IPS-18a (cell line): ENCODE results near the gene C1orf21.

Source experiments
- H3K27ac ChIP-seq: one replicate; pipeline ENCODE4 v1.5.1; 2013; ENCODE audit warnings: low read length
- H3K27me3 ChIP-seq: one replicate; pipeline ENCODE4 v1.6.1; 2013; ENCODE audit warnings: mild to moderate bottlenecking, low read length; ENCODE audit not compliant: control insufficient read depth, insufficient read depth
- H3K36me3 ChIP-seq: one replicate; pipeline ENCODE4 v1.6.1; 2013; ENCODE audit warnings: low read depth, low read length; ENCODE audit not compliant: control insufficient read depth
- H3K4me1 ChIP-seq: one replicate; pipeline ENCODE4 v1.6.1; 2013; ENCODE audit warnings: low read depth, low read length; ENCODE audit not compliant: control insufficient read depth
- H3K4me3 ChIP-seq: one replicate; pipeline ENCODE4 v1.5.1; 2013; ENCODE audit warnings: low read length
- H3K9ac ChIP-seq: one replicate; pipeline ENCODE4 v1.6.1; 2013; ENCODE audit warnings: mild to moderate bottlenecking, low read length, moderate library complexity
- H3K9me3 ChIP-seq: one replicate; pipeline ENCODE4 v1.6.1; 2013; ENCODE audit warnings: low read depth, low read length; ENCODE audit not compliant: control insufficient read depth

Gene C1orf21

DNA sequence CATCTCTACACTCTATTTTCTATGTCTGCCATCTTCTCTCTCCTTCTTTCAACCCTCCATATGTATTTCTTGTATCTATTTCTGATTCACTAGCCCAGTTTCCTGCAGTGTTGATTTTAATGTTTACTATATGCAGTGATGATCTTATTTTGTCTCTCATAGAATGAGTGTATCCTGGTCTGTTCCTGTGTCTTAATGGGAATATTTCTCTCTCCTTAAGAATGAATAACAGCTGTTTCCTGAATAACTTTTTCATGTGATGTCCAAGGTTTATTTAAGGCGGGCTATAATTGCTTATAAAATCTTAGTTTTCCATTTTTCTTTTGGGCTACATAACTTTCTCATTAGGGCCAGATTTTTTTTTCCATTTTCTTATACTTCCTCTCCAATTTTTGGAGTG is 144.5 kb downstream of the C1orf21 start:
- H3K9me3 ChIP-seq: no peaks in the 10 kb centered on the region
- no peak overlapping the region for H3K9ac ChIP-seq
- no peak overlapping the region for H3K4me3 ChIP-seq
- no peaks in the 10 kb centered on the region for H3K27me3 ChIP-seq
- H3K27ac ChIP-seq: no peak overlapping the region
- H3K4me1 ChIP-seq: no peaks in the 10 kb centered on the region
- no peaks in the 10 kb centered on the region for H3K36me3 ChIP-seq

DNA sequence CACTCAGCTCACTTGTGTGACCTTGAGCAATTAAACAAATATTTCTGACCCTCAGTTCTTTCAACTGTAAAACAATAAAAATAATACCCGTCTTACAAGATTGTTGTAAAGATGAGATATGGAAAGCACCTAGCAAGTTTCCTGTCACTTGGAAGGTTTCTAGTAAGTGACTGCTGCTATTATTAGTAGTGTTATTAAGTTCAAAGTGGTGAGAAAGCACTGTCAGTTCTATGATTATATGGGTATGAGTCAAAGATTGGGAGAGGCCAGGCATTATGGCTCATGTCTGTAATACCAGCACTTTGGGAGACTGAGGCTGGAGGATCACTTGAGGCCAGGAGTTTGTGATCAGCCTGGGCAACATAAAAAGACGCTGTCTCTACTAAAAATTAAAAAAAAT is 145.4 kb downstream of the C1orf21 start:
- Histone ChIP-seq H3K27ac (no peak overlapping the region), H3K27me3 (no peaks in the 10 kb centered on the region), H3K4me1 (no peaks in the 10 kb centered on the region), H3K9ac (no peak overlapping the region), H3K9me3 (no peaks in the 10 kb centered on the region), H3K4me3 (no peak overlapping the region), H3K36me3 (no peaks in the 10 kb centered on the region)

DNA sequence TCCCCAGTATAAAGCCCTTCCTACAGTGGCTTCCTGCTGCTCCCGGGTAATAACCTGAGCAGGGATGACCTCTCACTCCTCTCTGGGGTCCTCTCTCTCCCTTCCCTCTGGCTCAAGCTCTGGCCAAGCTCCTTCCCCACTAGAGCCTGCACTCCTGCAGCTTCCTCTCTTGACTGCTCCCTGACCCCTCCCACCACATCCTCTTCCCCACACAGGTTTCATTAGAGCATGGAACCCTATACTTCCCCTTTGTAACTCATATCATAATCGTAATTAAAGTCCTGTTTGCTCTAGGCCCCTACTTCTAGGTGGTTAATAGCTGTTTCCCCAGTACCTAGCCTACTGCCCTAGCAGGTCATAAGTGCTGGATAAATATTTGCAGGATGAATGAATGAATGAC is 146.2 kb downstream of the C1orf21 start:
- no peaks in the 10 kb centered on the region for H3K36me3 ChIP-seq
- H3K4me1 ChIP-seq: no peaks in the 10 kb centered on the region
- no peak overlapping the region for H3K4me3 ChIP-seq
- H3K9ac ChIP-seq: no peak overlapping the region
- no peaks in the 10 kb centered on the region for H3K9me3 ChIP-seq
- H3K27me3 ChIP-seq: no peaks in the 10 kb centered on the region
- H3K27ac ChIP-seq: no peak overlapping the region

DNA sequence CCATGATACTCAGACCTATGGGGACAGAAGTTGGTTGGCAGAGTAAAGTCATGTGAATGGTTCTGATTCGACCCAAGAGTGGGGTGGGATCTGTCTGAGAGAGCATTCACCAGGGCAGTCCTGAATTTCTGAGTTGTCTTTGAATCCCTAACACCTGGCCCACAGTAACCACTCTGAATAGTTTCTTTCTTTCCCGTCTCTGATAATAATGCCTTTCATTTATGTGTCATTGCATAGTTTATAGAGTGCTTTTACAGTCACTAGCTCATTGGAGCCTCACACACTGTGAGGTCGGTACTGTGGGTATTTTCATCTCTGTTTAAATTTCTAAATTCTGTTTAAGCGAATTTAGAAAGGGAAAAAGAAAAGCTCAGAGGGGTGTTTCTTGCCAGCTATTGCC is 147.1 kb downstream of the C1orf21 start:
- Histone ChIP-seq H3K27me3 (no peaks in the 10 kb centered on the region), H3K9me3 (peaks cover 3% of the 10 kb centered on the region), H3K36me3 (no peaks in the 10 kb centered on the region), H3K27ac (no peak overlapping the region), H3K9ac (no peak overlapping the region), H3K4me3 (no peak overlapping the region), H3K4me1 (no peaks in the 10 kb centered on the region)

DNA sequence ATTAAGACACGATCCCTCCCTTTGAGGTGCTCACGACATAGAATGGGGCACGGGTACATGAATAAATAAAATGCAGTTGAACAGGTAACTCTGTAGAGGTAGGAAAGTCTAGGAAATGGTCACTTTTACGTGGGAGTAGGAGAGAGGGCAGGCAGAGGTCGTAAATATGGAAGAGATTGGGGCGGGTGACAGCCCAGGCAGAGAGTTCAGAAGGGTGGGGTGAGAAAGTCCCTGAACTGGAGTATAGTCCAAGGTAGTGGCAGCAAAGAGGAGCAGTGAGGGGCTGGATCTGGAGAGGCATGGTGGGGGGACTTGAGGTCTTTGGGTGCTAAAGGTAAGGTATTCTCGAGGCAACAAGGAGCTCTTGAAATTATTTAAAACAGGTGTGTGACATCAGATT is 147.9 kb downstream of the C1orf21 start:
- Histone ChIP-seq H3K9ac (no peak overlapping the region), H3K4me3 (no peak overlapping the region), H3K4me1 (no peaks in the 10 kb centered on the region), H3K36me3 (no peaks in the 10 kb centered on the region), H3K27me3 (no peaks in the 10 kb centered on the region), H3K27ac (no peak overlapping the region), H3K9me3 (peaks cover 3% of the 10 kb centered on the region)

DNA sequence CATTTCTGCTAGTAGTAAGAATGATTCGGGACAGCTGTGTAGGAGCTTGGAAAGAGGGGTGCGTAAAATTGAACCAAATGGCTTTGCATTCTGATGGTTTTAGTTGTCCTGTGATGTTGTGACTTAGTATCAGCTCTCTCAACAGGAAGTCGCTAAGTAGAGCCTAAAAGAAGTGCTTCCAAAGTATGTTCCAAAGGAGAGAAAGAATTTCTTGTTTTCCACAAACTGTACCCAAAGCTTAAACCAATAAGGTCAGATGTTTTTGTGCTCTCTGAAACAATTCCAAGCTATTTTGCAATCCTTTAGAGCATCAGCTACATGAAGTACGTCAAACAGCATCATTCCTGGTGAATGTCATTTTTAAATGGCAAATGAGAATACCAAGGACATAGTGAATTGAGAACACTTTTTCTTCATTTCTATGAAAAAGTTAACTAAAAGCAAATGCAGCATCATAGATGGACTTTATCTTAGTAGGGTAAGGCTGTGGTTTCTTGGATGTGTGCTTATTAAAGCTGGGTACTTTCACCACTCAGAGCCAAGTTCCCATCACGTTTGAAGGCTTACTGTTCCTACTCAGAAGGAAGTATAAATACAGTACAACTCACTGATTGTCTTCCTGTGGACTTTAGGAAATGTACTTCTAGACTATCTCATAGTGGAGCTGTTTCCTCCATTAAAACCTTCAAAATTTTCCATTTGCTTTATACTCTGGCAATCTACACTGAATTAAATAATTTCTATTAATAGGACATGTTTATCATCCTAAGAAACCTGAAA is 148.6 kb downstream of the C1orf21 start:
- Histone ChIP-seq H3K9ac (no peak overlapping the region), H3K4me1 (no peaks in the 10 kb centered on the region), H3K27ac (no peak overlapping the region), H3K27me3 (no peaks in the 10 kb centered on the region), H3K36me3 (no peaks in the 10 kb centered on the region), H3K9me3 (peaks cover 3% of the 10 kb centered on the region), H3K4me3 (no peak overlapping the region)

DNA sequence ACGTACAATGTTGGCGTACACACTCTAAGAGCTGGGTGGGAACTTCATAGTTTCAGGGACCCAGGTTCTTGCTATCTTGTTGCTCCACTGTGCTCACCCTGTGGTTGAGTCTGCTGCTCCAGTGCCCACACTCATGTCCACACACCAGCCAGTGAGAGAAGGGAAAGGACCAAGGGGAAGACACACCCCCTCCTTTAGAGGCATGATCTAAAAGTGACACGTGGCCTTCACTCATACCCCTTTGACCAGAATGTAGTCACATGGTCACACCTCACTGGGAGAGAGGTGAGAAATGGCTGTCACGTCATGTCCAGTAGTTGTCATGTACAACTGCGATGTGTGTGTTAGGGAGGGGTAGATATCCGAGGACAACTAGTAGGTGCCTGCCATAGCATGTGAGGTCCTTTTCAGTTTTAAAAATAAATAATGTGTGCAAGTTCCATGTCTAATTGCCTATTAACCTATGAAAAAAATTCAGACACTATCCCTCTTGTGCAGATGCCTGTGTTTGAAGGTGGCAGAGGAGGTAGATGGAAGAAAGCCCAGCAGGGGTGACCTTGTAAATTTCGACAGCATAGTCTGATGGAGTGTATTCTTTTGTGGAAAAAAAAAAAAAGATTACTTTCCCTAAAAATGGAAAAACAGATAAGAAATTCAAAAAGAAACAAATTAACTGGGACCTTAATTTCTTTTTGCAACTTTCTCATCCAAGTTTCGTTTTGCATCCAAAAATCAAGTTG is 149.6 kb downstream of the C1orf21 start:
- H3K9me3 ChIP-seq: peaks cover 3% of the 10 kb centered on the region
- H3K27ac ChIP-seq: no peak overlapping the region
- no peaks in the 10 kb centered on the region for H3K36me3 ChIP-seq

DNA sequence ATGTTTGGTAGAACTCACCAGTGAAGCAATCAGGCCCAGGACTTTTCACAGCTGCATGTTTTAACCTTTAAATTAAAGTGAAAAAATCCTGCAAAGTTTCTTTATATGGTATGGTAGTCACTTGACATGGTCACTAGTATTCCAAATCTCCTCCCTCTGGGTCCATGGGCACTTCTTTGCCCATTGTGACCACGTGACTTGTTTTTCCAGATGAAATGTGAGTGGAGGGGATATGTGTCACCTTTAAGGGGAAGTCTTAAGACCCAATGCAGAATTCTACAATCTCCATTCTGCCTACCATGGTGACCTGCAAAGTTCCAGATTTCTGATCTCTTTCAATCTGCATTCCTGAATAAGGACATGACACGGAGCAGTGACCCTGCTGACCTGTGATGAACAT is 152.8 kb downstream of the C1orf21 start:
- H3K36me3 ChIP-seq: no peaks in the 10 kb centered on the region
- H3K4me1 ChIP-seq: no peaks in the 10 kb centered on the region
- no peak overlapping the region for H3K27ac ChIP-seq
- no peak overlapping the region for H3K4me3 ChIP-seq
- H3K9ac ChIP-seq: no peak overlapping the region
- H3K27me3 ChIP-seq: no peaks in the 10 kb centered on the region
- peaks cover 3% of the 10 kb centered on the region for H3K9me3 ChIP-seq

More for the DNA sequence above, 149.6 kb downstream of the C1orf21 start:
- Histone ChIP-seq H3K9ac (no peak overlapping the region), H3K27me3 (no peaks in the 10 kb centered on the region), H3K4me1 (no peaks in the 10 kb centered on the region), H3K4me3 (no peak overlapping the region)

DNA sequence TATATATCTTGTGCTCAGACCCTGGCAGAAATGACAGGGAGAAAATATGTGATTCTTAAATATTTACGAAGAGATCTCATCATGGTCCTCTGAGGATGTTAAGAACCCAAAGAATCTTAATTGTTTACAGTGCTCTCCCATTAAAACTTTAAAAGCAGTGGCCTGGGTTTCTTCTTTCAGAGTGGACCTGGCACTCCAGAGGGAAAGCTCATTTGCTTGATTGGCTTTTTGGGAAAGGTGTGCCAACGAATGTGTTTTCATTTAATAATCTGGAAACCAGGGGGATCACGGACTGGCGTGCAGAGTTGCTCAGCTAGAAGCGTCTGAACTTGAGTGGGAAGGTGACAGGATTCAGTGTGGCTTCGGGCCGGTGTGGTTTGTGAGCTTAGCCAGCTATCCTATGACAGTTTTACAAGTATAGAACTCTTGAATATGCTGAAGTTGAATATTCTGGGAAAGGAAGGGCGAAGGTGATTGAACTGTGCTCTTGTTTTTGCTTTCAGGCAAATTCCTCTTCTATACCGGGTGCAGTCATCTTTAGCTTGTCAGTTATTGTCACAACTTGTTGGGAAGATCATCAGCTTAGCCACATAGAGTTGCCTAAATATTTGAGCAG is 154.8 kb downstream of the C1orf21 start:
- no peak overlapping the region for H3K9ac ChIP-seq
- no peaks in the 10 kb centered on the region for H3K36me3 ChIP-seq
- H3K4me3 ChIP-seq: no peak overlapping the region
- no peaks in the 10 kb centered on the region for H3K27me3 ChIP-seq
- no peak overlapping the region for H3K27ac ChIP-seq
- H3K4me1 ChIP-seq: no peaks in the 10 kb centered on the region
- peaks cover 3% of the 10 kb centered on the region for H3K9me3 ChIP-seq

DNA sequence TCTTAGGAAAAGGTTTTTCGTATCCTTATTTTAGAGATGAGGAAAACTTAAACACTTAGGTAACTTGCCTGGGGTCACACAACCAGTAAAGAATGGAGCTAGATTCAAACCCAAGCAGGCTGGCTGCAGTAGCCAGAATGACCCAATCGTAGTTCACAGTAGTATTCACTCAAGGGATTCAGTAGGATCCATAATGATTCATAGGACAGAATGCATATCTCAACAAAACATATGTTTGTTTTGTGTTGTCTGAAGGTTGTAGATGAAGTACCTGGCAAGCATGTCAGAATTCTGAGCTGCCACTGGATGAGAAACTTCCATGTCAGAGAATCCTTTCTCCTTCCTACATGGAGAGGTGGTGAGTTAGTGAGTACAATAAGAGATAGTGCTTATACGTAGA is 155.5 kb downstream of the C1orf21 start:
- Histone ChIP-seq H3K9ac (no peak overlapping the region), H3K4me1 (no peaks in the 10 kb centered on the region), H3K36me3 (no peaks in the 10 kb centered on the region), H3K27me3 (no peaks in the 10 kb centered on the region), H3K9me3 (peaks cover 3% of the 10 kb centered on the region), H3K4me3 (no peak overlapping the region), H3K27ac (no peak overlapping the region)

DNA sequence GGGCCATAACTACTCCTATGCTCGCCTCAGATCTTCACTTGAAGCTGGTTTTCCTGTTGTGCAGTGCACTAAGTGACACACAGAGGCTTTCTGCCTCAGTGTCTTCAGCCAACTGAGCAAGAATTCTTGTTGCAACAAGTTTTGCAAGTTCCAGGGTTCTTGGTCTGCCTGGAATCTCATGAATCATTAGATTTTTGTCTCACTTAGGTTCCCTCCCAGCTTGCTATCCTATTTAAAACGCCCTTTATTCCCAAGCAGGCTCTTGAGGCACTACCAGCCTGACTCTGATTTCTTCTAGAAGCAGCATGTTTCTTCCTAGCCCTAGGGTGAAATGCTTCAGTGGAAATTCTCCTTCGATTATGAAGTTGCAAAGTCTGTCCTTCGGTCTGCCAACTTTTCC is 158.8 kb downstream of the C1orf21 start:
- no peak overlapping the region for H3K27ac ChIP-seq
- H3K27me3 ChIP-seq: no peaks in the 10 kb centered on the region
- no peak overlapping the region for H3K9ac ChIP-seq
- H3K36me3 ChIP-seq: no peaks in the 10 kb centered on the region
- no peak overlapping the region for H3K4me3 ChIP-seq
- no peaks in the 10 kb centered on the region for H3K4me1 ChIP-seq
- H3K9me3 ChIP-seq: no peaks in the 10 kb centered on the region
